ENCODE measurements around the gene MMP8.

MMP8 gene

GRCh38 chr11:102719620-102720277, 5.0 kb downstream of the MMP8 start:
- no peak for DNase-seq

DNA sequence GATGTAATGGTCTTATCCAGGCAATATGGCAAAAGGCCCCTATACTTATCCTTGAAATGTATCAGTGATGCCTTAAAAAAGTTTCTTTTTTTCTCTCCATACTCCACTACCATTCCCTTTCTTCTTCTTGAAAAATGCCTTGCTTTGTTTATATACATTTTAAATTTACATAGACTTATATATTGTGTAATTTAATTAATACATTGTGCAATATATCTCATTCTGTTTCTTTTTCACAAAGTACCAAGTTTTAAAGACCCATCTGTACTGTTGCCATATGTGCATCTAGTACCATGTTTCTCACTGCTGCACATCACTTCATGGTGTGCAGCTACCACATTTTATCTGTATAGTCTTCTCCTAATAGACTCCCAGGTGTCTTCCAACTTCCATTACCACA, 7.5 kb downstream of the MMP8 start:
- no peak for DNase-seq

- DNase-seq: no peak
Observed at GRCh38 chr11:102716527-102716926, 8.2 kb downstream of the MMP8 start.

DNA sequence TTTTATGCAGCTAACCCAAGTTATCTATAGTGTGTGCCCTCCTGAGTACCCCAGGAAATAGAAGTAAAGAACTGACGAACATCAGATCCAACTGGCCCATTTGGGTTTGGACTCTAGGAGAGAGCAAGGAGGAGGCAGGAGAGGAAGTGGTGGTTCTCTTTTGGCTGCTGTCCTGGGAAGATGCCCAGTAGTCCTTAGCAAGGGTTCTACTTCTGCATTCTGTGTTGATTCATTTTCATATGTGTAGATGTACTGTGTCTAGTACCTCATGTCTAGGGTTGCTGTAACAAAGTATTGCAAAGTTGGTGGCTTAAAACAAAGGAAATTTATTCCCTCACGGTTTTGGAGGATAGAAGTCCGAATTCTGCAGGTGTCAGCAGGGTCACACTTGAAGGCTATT, 12.6 kb downstream of the MMP8 start:
- no peak for DNase-seq

DNA sequence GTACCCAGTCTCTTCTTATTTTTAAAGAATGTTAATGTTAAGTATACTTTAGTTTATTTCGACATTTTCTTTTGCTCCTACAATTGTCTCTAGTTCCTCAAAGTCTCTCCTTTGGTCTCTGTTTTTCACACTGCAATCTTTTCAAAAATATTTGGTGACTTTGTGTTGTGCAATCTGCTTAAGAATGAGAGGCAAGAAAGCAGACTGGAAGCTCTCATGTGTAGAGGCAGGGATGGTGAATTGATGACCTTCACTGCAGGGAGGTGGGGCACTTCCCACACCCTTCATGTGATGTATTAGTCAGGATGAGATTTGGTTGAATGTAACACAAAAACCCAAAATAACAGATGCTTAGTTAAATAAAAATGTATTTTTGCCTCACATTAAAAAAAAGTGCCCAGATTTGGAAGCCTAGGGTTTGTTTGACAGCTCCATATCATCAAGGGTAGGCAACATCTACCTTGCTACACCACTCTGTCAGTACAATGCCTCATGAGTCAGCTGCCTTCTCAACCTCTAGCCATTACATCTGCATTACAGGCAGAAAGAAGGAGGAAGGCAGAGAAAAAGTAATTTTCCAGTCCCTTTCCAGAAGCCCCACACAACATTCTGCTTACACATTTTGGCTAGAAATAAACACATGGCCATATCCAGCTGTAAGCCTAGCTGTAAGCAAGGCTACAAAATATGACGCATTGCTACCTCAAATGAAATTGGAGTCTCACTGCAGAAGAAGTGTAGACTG, 15.4 kb downstream of the MMP8 start:
- no peak for DNase-seq

DNA sequence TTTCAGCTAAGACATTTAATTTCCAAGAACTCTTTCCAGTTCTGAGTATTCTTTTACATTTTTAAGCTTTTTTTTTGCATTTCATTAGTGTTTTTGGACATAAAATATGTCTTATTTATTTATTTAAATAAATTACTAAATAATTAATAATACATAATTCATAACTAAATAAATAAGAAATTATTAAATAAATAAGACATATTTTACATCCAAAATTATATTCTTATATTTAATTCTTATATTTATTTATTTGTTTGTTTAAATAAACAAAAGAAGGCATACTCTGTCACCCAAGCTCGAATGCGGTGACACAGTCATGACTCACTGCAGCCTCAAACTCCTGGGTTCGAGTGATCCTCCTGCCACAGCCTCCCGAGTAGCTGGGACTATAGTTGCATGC, 16.1 kb downstream of the MMP8 start:
- no peak for DNase-seq

DNA sequence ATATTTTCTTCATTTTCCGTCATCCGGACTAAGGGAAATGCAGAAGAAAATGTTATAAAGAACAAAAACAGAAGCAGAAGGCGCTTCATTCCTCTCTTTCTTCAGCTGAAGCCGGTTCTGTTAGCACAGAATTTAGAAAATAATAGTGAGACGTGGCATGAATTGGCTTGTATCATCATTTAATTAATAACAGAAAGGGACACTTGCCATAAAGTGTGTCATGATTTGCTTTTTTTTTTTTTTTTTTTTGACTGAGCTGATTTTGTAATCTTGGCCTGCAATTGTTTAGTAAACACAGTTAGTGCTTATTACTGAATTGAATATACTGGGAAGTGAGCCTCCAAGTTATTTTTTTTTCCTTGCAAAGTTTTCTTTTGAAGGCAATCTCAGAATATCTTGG, 19.1 kb downstream of the MMP8 start, which contains the start of gene MMP27:
MMP27 (minus strand) TSS at position 144 of the 400 bp plus-strand sequence; CDS start at position 89, 55 bp downstream.
- DNase-seq: no peak

DNA sequence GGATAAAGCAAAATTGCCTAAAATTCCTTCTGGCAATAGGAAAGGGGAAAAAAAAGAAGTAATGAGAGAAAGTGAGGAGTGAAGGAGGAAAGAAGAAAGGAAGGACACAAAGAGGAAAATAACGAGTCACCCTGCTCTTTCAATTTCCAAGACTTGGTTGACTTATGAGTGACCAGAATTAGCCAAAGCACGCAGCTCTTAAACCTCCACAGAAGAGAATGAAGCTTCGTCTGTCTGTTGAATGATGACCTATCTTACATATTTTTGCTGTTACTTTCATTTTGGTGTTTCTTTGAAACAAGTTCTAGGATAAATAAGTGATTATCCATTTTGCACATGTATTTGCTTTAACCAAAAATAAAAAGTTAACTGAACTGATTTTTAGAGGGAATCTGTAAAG, 19.9 kb downstream of the MMP8 start:
- no peak for DNase-seq

DNA sequence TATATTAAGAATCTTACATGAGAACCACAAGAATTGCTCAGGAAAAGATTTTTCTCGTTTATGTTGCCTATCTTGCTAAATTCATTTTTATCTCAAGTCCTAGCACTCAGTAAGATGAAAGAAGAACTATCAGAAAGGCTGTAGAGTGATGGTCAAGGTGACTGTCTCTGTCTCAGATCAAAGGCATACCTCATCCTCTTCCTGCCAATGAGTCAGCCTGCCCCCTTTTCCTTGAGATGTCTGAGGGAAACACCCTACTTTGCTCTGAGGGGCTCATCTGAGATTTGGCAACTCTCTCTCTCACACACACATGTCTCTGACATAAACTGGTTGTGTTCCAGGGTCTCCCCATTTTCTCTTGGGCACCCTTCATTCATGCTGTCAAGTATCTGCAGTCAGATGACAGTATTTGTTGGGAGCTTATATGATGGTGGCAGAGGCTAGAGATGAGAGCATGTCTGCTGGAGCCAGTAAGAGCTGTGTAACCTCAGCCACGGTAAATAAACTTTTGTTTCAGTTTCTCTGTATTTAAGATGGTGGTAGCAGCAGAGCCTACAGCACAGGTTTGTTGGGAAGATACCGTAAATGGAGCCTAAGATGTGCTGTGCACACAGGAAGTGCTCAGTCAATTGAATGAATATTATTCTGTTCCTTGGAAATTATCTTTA, 20.8 kb downstream of the MMP8 start:
- no peak for DNase-seq

DNA sequence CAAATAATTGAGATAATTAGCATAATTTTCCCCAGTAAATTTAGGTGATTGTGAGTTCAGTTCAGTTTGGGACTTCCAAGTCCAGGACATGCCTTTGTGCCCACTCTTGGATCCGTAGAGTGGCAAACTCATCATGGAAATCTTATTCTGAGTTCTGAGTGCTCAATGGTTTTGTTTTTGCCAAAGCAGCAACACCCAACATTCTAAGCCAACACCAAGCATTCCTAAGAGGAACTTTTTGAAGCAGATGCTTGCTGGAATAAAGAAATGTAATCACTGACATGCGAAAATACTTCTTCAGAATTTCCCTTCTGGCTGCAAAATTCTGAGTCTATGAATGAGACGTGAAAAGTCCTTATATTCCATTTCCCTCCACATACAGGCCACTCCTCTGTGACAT, 29.6 kb downstream of the MMP8 start:
- no peak for DNase-seq

DNA sequence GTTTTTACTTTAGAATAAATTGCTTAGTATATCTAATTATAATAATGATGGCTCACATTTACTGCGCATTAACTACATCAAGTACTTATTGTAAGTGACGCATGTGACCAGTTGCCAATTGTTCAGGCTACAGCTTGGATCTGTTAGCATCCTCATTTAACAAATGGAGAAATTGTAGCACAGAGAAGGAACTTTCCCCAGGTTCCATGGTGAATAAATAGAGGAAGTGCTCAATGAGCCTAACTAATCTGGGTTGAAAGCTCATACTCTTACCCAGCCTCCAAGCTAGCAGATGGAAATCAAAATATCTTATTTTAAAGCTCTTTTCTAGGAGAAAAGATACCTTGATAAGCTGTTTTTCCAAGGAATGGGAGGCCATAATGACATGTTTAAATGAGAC, 39.0 kb downstream of the MMP8 start:
- no peak for DNase-seq

GRCh38 chr11:102685338-102685737, 39.4 kb downstream of the MMP8 start:
- no peak for DNase-seq

- DNase-seq: no peak
Observed at GRCh38 chr11:102683277-102683676, 41.5 kb downstream of the MMP8 start.

DNA sequence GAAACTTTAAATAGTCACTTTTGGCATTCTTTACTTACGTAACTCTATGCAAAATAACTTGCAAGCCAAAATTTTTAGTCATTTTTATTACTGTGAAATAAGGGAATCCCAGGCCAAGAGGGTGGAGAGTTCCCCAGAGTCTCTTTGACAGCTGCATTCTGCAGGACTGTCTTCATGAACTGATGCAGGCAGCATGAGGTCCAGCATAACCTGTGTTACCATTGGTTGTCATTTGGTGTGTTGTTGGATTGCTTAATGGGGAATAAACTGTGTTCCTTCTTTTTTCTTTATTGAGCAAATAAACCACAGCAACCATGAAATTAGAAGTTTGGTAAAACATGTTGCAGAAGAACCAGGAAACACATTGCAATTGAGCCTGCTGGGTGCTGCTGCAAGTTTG, 43.8 kb downstream of the MMP8 start:
- no peak for DNase-seq

DNA sequence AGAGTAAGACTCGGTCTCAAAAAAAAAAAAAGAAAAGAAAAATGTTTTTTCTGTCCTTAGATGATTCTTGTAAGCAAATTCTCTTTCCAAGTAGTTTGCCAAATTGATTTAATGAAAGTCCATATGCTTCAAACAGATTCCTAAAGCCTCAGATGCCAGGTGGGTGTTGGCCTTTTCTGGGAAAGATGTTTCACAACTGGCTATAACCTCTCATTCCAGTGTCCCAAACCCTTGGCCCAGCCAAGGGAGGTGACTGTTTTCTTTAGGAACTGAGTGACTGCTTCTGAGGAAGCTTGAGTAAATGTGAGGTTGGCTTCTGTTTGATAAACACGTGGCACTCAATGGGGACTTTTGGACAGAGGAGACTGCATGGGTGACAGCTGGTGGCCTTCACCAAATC, 46.7 kb downstream of the MMP8 start:
- no peak for DNase-seq

- DNase-seq: no peak
Observed at GRCh38 chr11:102676084-102676483, 48.7 kb downstream of the MMP8 start.

- DNase-seq: no peak
Observed at GRCh38 chr11:102669664-102670063, 55.1 kb downstream of the MMP8 start.

GRCh38 chr11:102666331-102666957, 58.3 kb downstream of the MMP8 start:
- peak; percentile 46 for DNase-seq

DNA sequence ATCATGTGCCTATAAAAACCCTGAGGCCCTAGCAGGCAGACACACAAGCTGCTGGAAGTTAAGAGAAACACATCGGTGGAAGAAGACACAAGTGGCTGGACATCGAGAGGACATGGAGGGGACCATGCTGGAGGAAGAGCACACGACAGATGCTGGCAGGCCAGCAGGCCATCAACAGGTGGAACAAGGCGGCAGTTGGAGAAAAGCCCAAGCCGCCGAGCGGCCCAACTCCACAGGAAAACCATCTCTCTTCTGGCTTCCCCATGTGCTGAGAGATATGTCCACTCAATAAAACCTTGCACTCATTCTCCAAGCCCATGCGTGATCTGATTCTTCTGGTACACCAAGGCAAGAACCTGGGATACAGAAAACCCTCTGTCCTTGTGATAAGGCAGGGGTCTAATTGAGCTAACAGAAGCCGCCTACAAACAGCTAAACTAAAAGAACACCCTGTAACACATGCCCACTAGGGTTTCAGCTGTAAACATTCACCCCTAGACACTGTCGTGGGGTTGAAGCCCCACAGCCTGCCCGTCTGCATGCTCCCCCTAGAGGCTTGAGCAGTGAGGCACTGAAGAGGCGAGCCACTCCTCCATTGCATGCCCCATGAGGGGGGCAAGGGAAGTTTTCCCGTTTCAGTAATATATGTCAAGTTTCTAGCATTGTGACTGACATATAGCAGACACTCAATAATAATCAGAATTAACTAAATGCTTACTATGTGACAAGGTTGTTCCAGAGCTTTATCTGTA, 60.6 kb downstream of the MMP8 start:
- peak; percentile 9 for DNase-seq

DNA sequence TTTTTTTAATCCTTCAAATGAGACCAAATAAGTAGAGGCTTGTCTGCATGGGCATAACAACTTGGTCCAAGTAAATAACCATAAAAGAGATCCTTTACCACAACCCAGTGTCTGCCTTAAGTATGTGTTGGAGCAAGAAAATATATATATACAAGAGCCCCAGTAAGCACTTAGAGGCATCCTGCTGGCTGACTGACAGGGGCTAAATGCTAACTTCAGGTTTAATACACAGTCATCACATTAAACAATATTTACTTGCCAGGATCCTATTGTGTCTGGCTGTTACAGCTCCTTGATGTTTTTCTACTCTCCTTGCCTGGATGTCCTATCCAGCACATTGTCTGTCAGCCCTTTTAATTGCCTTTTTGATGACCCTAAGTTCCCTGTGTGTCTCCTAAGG, 62.1 kb downstream of the MMP8 start:
- no peak for DNase-seq
